SK-N-SH (cell line): ENCODE results near the gene SPRN.

Experiments
- EZH2phosphoT487 ChIP-seq: fragments of 200-600 bp; sonication (generic); IDR thresholded peaks from 2 replicates; pipeline ENCODE4 v1.6.1; 2017; ENCODE audit warnings: low read depth, mixed run types, mild to moderate bottlenecking, antibody characterized with exemption, moderate library complexity, borderline replicate concordance
- GABPA ChIP-seq: IDR thresholded peaks from 2 replicates; pipeline ENCODE4 v1.4.0; 2012; ENCODE audit warnings: low read depth, mild to moderate bottlenecking
- JUND ChIP-seq: IDR thresholded peaks from 2 replicates; pipeline ENCODE4 v1.4.0; 2012
- NFIC ChIP-seq: IDR thresholded peaks from 2 replicates; pipeline ENCODE4 v1.4.0; 2012; ENCODE audit warnings: borderline replicate concordance
- PBX3 ChIP-seq: IDR thresholded peaks from 2 replicates; pipeline ENCODE4; 2012
- POLR2AphosphoS5 ChIP-seq: IDR thresholded peaks from 2 replicates; pipeline ENCODE4 v1.6.1; 2012; ENCODE audit warnings: low read depth, low read length
- RCOR1 ChIP-seq: fragments of 150-350 bp; IDR thresholded peaks from 2 replicates; pipeline ENCODE4 v1.6.1; 2017; ENCODE audit warnings: antibody characterized with exemption, low read length
- SMC3 ChIP-seq: IDR thresholded peaks from 2 replicates; pipeline ENCODE4 v1.6.1; 2012; ENCODE audit warnings: low read depth, low read length, improper control_type of control experiment
- TAF1 ChIP-seq: IDR thresholded peaks from 2 replicates; pipeline ENCODE4 v1.6.1; 2012; ENCODE audit warnings: low read depth, mild to moderate bottlenecking, low read length, moderate library complexity, borderline replicate concordance
- YY1 ChIP-seq: IDR thresholded peaks from 2 replicates; pipeline ENCODE4 v1.4.0; 2012; ENCODE audit warnings: low read depth, mild to moderate bottlenecking
- ZBTB33 ChIP-seq: IDR thresholded peaks from 2 replicates; pipeline ENCODE4 v1.4.0; 2012; ENCODE audit warnings: low read depth, borderline replicate concordance
- TF ChIP-seq, protein P1 (sequence below): fragments of 150-350 bp; IDR thresholded peaks from 2 replicates; pipeline ENCODE4 v1.6.1; 2017; ENCODE audit warnings: antibody characterized with exemption, low read length, low read depth, borderline replicate concordance
- TF ChIP-seq, protein P2 (sequence below): fragments of 200-600 bp; sonication (generic); IDR thresholded peaks from 2 replicates; pipeline ENCODE4 v1.6.1; 2017; ENCODE audit warnings: antibody characterized with exemption, mild to moderate bottlenecking, moderate library complexity

- TF ChIP-seq, protein P1, sequence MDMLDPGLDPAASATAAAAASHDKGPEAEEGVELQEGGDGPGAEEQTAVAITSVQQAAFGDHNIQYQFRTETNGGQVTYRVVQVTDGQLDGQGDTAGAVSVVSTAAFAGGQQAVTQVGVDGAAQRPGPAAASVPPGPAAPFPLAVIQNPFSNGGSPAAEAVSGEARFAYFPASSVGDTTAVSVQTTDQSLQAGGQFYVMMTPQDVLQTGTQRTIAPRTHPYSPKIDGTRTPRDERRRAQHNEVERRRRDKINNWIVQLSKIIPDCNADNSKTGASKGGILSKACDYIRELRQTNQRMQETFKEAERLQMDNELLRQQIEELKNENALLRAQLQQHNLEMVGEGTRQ, result no peak
- TF ChIP-seq SMC3, result no peak
- TF ChIP-seq, protein P2, sequence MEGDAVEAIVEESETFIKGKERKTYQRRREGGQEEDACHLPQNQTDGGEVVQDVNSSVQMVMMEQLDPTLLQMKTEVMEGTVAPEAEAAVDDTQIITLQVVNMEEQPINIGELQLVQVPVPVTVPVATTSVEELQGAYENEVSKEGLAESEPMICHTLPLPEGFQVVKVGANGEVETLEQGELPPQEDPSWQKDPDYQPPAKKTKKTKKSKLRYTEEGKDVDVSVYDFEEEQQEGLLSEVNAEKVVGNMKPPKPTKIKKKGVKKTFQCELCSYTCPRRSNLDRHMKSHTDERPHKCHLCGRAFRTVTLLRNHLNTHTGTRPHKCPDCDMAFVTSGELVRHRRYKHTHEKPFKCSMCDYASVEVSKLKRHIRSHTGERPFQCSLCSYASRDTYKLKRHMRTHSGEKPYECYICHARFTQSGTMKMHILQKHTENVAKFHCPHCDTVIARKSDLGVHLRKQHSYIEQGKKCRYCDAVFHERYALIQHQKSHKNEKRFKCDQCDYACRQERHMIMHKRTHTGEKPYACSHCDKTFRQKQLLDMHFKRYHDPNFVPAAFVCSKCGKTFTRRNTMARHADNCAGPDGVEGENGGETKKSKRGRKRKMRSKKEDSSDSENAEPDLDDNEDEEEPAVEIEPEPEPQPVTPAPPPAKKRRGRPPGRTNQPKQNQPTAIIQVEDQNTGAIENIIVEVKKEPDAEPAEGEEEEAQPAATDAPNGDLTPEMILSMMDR, result no peak
- TF ChIP-seq YY1, result no peak
- TF ChIP-seq NFIC, result no peak
- no peak for TF ChIP-seq ZBTB33
- TF ChIP-seq TAF1, result no peak
- TF ChIP-seq JUND, result no peak
- TF ChIP-seq GABPA, result no peak
- no peak for TF ChIP-seq EZH2phosphoT487
- no peak for TF ChIP-seq PBX3
- TF ChIP-seq RCOR1, result no peak
- TF ChIP-seq POLR2AphosphoS5, result no peak
These were observed 35.2 kb upstream of the SPRN start for GRCh38 chr10:133459454-133460207.
